ENCODE data around the gene NPFFR2.
A peak's percentile ranks its signal among the peaks of the same experiment; 100 is the strongest.
"Not testable (repeated sequence)": the region's sequence is repeated elsewhere in the genome, so short reads cannot be mapped to it uniquely, and the experiment has no call there.

NPFFR2 gene

DNA sequence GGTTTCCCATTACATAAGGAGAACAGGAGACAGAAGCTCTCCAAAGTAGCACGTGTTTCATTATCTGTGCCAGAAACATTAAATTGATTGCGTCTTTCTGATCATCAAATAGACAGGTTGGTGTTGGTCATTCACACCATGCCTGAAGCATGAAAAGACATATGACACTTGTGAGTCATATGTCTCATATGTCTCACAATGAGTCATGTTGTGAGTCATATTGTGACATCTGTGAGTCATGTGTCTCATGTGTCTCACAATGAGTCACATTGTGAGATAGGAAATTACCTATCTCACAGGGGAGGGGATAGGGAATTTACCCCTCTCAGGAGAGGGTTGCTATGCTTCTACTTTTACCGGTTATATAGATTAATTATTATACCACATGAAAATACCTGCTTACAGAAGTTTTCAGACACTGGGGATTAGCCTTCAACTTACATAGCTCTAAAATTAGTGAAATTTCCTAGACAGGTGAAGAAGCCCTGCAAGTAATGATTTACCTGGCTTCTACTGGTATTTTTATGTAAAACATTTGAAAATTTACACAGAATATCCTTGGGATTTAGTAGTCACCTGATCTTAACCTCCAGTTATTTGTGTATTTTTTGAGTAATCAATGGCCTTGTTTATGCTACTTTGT, 80.8 kb downstream of the NPFFR2 start:
- DNase-seq, result peak in 1 of 5 donors; percentile 76

DNA sequence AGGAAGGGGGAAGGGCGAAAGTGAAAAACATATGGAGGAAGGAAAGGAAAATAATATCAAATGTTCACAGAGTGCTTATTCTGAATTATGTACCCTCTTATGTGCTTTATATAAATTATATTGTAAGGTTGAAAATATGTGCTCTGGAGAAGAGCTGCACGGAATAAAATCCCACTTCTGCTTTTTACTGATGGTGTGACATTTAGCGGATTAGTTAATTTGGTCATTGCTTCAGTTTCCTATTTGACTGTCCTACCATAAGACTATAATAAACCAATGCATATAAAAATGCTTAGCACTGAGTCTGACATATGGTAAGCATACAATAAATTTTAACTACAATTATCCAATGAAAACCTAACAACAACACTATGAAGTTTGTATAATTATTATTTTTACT, 86.2 kb downstream of the NPFFR2 start:
- no peak for DNase-seq

DNA sequence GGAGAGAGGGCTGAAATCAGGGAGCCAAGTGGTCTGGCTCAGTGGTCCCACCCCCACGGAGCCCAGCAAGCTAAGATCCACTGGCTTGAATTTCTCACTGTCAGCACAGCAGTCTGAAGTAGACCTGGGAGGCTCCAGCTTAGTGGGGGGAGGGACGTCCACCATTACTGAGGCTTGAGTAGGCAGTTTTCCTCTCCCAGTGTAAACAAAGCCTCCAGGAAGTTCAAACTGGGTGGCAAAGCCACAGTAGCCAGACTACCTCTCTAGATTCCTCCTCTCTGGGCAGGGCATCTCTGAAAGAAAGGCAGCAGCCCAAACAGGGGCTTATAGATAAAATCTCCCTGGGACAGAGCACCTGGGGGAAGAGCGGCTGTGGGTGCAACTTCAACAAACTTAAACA, 88.1 kb downstream of the NPFFR2 start:
- no peak for DNase-seq

DNA sequence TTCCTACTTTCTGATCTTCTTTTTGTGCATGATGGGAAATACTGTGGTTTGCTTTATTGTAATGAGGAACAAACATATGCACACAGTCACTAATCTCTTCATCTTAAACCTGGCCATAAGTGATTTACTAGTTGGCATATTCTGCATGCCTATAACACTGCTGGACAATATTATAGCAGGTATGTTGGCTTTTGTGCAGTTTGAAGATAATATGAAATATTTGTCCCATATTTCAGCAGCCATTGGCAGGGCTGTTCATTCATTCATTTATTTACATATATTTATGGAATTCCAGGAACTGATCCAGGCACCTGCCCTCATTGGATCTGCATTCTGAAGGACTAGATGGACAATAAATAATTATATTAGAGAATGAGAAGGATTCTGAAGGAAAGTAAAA, 96.9 kb downstream of the NPFFR2 start:
- DNase-seq, result no peak

DNA sequence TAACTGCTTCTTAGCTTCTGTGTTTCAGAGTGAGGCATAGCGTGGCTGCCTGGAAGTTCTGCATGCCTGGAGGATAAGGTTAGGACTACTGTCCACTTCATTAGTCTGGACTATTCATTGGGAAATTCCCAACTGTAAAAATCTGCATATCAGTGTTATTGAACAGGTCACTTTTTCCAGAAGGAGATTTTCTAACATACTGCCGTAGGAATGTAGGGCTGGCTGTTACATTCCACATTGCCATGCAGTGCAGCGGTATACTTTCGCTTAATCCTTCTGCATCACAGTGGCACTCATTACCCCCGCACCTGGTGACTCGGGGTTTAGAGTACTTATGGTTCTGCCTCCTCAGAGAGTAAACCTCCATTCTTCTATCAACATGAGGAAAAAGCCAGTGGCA, 104.6 kb downstream of the NPFFR2 start:
- no peak for DNase-seq

DNA sequence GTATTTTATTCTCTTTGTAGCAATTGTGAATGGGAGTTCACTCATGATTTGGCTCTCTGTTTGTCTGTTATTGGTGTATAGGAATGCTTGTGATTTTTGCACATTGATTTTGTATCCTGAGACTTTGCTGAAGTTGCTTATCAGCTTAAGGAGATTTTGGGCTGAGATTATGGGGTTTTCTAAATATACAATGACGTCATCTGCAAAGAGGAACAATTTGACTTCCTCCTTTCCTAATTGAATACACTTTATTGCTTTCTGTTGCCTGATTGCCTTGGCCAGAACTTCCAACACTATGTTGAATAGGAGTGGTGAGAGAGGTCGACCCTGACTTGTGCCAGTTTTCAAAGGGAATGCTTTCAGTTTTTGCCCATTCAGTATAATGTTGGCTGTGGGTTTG, 108.2 kb downstream of the NPFFR2 start:
- DNase-seq, result not testable (repeated sequence)

DNA sequence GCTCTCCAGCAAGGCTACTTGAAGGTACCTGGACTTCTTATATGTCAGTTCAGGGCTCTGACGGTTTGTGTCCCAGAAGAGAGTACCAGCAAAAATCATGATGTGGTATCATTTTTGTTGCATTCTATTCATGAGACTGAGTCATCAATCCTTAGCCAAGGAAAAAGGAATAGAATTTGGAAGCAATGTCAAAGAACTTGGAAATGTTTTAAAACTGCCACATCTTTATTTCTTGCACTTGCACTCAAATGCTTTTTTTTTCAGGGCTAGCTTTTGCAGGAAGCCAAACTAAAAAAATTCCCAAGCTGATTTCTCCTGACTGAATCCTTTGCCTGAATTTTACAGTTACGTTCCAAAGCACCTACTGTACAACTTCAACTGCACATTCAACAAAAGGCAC, 112.4 kb downstream of the NPFFR2 start:
- no peak for DNase-seq

DNA sequence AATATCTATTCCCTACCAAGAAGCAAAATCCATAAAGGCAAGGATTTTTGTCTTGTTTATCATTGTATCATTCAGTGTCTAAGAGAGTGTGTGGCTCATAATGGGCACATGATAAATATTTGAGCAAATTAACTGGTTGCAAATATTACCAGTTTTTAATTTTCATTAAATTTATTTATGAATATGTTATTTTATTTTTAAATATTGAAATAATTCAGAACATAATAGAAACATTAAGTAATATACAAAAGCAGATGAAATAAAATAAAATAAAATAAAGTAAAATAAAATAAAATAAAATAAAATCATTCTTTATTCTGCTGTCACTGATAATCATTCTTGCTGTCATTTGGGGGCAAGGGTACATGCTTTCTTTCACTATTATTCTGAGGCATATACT, 120.9 kb downstream of the NPFFR2 start:
- no peak for DNase-seq

DNA sequence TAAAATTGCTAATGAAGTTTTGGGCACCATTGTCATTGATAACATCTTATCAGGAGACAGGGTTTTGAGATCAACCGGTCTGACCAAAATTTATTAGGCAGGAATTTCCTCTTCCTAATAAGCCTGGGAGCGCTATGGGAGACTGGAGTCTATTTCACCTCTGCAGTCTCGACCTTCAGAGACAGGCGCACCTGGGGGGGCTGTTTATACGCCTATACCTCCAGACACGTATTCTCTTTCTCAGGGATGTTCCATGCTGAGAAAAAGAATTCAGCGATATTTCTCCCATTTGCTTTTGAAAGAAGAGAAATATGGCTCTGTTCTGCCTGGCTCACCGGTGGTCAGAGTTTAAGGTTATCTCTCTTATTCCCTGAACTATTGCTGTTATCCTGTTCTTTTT, 121.8 kb downstream of the NPFFR2 start:
- DNase-seq, result not testable (repeated sequence)

DNA sequence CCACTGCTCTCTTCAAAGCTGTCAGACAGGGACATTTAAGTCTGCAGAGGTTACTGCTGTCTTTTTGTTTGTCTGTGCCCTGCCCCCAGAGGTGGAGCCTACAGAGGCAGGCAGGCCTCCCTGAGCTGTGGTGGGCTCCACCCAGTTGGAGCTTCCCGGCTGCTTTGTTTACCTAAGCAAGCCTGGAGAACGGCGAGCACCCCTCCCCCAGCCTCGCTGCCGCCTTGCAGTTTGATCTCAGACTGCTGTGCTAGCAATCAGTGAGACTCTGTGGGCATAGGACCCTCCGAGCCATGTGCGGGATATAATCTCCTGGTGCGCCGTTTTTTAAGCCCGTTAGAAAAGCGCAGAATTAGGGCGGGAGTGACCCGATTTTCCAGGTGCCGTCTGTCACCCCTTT, 137.5 kb downstream of the NPFFR2 start:
- not testable (repeated sequence) for DNase-seq

DNA sequence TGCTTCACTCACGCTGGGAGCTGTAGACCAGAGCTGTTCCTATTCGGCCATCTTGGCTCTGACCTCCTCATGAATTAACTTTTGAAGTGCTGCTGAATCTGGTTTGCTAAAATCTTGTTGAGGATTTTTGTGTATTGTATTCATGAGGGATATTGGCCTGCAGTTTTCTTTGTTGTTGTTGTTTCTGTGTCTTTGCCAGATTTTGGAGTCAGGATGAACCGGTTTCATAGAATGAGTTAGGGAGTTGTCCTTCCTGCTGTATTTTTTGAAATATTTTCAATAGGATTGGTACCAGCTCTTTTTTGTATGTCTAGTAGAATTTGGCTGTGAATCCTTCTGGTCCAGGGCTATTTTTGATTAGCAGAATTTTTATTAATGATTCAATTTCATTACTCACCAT, 138.1 kb downstream of the NPFFR2 start:
- DNase-seq, result no peak

DNA sequence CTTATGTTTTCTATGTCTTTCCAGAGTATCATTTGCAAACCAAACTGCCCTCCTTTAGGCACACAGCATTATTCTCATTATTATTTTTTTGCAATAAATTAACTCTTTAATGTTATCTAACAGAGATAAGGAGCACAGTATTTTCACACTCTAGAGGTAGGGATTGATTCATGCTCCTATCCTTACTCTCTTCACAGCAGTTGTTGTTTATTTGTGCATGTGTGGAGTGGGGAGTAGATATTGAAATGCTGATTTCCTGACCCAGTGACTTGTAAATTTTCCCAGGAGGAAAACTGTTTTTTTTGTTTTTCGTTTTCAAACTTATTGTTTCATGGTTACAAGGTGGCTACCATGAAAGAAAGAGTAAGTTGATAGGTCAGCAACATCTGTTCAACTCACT, 140.0 kb downstream of the NPFFR2 start:
- no peak for DNase-seq

DNA sequence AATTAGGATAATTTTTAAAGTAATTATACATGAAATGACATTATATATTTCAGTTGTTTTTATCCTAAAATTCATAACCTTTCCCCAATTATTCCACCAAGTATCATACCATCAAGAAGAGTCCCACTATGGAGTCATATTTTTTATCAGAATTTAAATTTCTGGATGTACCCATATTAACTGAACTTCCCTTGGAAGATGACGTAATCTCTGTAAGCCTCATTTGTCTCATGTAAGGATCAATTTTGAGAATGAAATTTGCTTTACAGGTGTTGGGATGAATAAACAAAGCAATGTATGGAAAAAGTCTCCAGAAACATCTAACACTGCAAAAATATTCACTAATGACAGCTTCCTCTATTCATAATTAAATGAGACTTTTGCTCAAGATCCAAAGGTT, 147.5 kb downstream of the NPFFR2 start:
- no peak for DNase-seq

DNA sequence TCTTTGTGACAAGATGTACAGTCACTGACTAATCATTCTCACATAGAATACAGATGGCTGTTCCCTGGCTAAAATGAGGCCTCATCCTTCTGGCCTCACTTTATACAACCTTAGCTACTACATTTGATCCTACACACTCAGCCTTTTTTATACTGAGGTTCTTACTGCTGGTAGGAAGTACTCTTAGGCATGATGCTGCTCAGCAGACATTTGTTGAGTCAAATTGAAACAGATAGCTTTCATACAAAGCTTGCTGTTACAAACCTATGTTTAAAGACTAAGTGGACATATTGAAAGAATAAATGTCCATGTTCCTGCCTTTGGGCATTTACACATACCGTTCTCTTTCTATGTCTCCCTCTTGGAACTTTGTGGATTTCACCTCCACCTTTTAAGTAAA, 154.9 kb downstream of the NPFFR2 start:
- DNase-seq, result no peak

DNA sequence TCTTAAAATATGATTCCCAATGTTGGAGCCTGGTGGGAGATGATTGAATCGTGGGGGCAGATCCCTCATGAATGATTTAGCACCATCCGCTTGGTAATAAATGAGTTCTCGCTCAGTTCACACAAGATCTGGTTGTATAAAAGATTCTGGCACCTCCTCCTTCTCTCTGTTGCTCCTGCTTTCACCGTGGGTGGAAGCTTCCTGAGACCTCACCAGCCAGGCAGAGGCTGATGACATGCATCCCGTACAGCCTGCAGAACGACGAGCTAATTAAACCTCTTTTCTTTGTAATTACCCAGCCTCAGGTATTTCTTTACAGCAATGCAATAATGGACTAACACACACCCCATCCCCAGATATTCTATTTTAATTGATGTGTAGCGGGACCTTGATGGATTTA, 162.2 kb downstream of the NPFFR2 start:
- DNase-seq, result no peak

DNA sequence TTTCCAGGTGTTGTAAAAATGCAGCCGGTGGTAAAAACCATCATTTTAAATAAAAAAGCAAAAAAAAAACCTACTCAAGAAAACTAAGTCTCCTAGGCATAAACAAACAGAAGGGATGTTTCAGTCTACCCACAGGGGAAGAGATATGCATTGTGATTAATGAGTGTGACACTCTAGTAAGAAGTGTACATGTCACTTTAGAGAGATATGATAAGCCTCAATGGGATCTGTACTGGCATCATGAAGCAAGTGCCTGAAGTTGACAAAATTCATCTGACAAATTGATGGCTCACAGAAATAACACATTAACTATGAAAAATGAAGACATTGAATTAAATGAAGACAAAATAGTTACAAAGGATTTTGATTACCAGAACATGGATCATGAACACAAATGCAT, 162.7 kb downstream of the NPFFR2 start:
- DNase-seq, result no peak

Data from T-helper 1 cell (primary cell).